HG03095 (cell line): ENCODE data around the gene CRIP1.

Experiments
- ATAC-seq: cut with Tn5 transposase; IDR thresholded peaks from one replicate; pipeline ENCODE4 v1.9.1; 2021; ENCODE audit warnings: moderate library complexity; ENCODE audit not compliant: unreplicated experiment

CRIP1 gene

GRCh38 chr14:105531088-105531893, 44.6 kb downstream of the CRIP1 start:
- no peak for ATAC-seq

GRCh38 chr14:105531894-105532623, 45.4 kb downstream of the CRIP1 start:
- no peak for ATAC-seq

GRCh38 chr14:105532735-105533141, 46.1 kb downstream of the CRIP1 start:
- ATAC-seq = no peak

- no peak for ATAC-seq
Observed at GRCh38 chr14:105533391-105533790, 46.7 kb downstream of the CRIP1 start.

GRCh38 chr14:105533811-105534498, 47.3 kb downstream of the CRIP1 start:
- ATAC-seq = no peak

- no peak for ATAC-seq
Observed at GRCh38 chr14:105534586-105534985, 47.9 kb downstream of the CRIP1 start.

GRCh38 chr14:105536051-105536450, 49.4 kb downstream of the CRIP1 start:
- ATAC-seq = no peak

- no peak for ATAC-seq
Observed at GRCh38 chr14:105536691-105537579, 50.2 kb downstream of the CRIP1 start.

GRCh38 chr14:105537580-105538474, 51.1 kb downstream of the CRIP1 start:
- no peak for ATAC-seq
